22Rv1 (cell line): ENCODE measurements around the gene BCAS1.

ENCODE experiments used
- ZFX ChIP-seq: fragments of 450-650 bp; IDR thresholded peaks from 2 replicates; pipeline ENCODE4 v1.6.1; 2017; ENCODE audit warnings: antibody characterized with exemption, borderline replicate concordance
- TF ChIP-seq, protein P1 (sequence below): fragments of 450-650 bp; IDR thresholded peaks from 2 replicates; pipeline ENCODE4 v1.5.1; 2017; ENCODE audit warnings: mild to moderate bottlenecking

DNA sequence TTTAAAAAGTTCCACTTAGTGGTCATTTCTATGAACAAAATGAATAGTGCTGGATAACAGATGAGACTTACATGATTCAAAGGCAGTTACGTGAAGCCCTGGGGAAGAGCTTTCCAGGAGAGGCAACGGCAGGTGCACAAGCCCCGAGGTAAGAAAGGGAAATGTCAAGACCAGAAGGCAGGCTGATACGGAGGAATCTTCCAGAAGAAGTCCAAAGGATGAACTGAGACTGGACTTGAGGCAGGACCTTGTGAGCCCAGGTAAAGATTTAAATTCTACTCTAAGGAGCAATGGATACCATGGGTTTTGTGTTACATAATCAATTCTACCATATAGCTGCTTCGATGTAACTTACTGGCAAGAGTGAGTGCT lies 164.6 kb downstream of the BCAS1 start:
- TF ChIP-seq, protein P1, sequence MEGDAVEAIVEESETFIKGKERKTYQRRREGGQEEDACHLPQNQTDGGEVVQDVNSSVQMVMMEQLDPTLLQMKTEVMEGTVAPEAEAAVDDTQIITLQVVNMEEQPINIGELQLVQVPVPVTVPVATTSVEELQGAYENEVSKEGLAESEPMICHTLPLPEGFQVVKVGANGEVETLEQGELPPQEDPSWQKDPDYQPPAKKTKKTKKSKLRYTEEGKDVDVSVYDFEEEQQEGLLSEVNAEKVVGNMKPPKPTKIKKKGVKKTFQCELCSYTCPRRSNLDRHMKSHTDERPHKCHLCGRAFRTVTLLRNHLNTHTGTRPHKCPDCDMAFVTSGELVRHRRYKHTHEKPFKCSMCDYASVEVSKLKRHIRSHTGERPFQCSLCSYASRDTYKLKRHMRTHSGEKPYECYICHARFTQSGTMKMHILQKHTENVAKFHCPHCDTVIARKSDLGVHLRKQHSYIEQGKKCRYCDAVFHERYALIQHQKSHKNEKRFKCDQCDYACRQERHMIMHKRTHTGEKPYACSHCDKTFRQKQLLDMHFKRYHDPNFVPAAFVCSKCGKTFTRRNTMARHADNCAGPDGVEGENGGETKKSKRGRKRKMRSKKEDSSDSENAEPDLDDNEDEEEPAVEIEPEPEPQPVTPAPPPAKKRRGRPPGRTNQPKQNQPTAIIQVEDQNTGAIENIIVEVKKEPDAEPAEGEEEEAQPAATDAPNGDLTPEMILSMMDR: no peak
- no peak for TF ChIP-seq ZFX
